Esophagus squamous epithelium (tissue), 4 donors: ENCODE measurements around the gene OR4N5.

Experiments used
- POLR2A ChIP-seq, 4 donors: fragments of 450-650 bp; IDR thresholded peaks; one replicate each; pipeline ENCODE4 v1.6.1; 2017; ENCODE audit warnings: antibody characterized with exemption in 4 of 4, mild to moderate bottlenecking in 4 of 4, moderate library complexity in 3 of 4
- TF ChIP-seq, protein P1 (sequence below), 6 experiments: fragments of 450-650 bp in 4 of 6; fragments of 200-600 bp in 2 of 6; sonication (generic) in 2 of 6; IDR thresholded peaks; one replicate each; pipeline ENCODE4 v1.5.1; 2016 to 2019; ENCODE audit warnings: antibody characterized with exemption in 6 of 6, mild to moderate bottlenecking in 4 of 6, moderate library complexity in 4 of 6

DNA sequence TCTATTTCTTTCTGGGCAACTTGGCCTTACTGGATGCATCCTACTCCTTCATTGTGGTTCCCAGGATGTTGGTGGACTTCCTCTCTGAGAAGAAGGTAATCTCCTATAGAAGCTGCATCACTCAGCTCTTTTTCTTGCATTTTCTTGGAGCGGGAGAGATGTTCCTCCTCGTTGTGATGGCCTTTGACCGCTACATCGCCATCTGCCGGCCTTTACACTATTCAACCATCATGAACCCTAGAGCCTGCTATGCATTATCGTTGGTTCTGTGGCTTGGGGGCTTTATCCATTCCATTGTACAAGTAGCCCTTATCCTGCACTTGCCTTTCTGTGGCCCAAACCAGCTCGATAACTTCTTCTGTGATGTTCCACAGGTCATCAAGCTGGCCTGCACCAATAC is 5.3 kb downstream of the OR4N5 start:
- TF ChIP-seq, protein P1, sequence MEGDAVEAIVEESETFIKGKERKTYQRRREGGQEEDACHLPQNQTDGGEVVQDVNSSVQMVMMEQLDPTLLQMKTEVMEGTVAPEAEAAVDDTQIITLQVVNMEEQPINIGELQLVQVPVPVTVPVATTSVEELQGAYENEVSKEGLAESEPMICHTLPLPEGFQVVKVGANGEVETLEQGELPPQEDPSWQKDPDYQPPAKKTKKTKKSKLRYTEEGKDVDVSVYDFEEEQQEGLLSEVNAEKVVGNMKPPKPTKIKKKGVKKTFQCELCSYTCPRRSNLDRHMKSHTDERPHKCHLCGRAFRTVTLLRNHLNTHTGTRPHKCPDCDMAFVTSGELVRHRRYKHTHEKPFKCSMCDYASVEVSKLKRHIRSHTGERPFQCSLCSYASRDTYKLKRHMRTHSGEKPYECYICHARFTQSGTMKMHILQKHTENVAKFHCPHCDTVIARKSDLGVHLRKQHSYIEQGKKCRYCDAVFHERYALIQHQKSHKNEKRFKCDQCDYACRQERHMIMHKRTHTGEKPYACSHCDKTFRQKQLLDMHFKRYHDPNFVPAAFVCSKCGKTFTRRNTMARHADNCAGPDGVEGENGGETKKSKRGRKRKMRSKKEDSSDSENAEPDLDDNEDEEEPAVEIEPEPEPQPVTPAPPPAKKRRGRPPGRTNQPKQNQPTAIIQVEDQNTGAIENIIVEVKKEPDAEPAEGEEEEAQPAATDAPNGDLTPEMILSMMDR (IDR thresholded peaks at IDR 0.05) = no peak
- TF ChIP-seq POLR2A (IDR thresholded peaks at IDR 0.05) = no peak
